Thoracic aorta (tissue), 2 donors: ENCODE measurements around the gene ANAPC5. TPM values are rescaled to one million over a fixed set of nuclear protein-coding genes. Genes with fewer than 3 reads are reported as not detected.

Experiments used
- ATAC-seq: fragments of 150-250 bp; one replicate; pipeline ENCODE4 v1.8.0; 2017; ENCODE audit warnings: low read depth; ENCODE audit not compliant: insufficient number of reproducible peaks, low FRiP score
- DNase-seq: peaks from one replicate; pipeline ENCODE4 v3.0.0-alpha.2; 2020; ENCODE audit warnings: low spot score
- H3K27ac ChIP-seq, 2 donors: fragments of 200-600 bp; sonication (generic); 1 replicate in 1 of 2; 2 replicates in 1 of 2; pipeline ENCODE4 v1.5.1; 2016; ENCODE audit warnings: mild to moderate bottlenecking in 2 of 2, moderate library complexity in 2 of 2
- H3K27me3 ChIP-seq: fragments of 200-600 bp; sonication (generic); replicated peaks from 2 replicates; pipeline ENCODE4 v1.6.0; 2016; ENCODE audit warnings: mild to moderate bottlenecking; ENCODE audit not compliant: insufficient read depth
- H3K36me3 ChIP-seq: fragments of 200-600 bp; sonication (generic); one replicate; pipeline ENCODE4 v1.5.1; 2016
- H3K4me1 ChIP-seq, 2 donors: fragments of 200-600 bp; sonication (generic); 1 replicate in 1 of 2; 2 replicates in 1 of 2; pipeline versions ENCODE4 v1.5.1 to v1.6.0; 2016; ENCODE audit warnings: low read depth in 2 of 2, mild to moderate bottlenecking in 1 of 2; ENCODE audit not compliant: control insufficient read depth in 1 of 2
- H3K4me3 ChIP-seq: fragments of 200-600 bp; sonication (generic); 2 replicates; pipeline ENCODE4 v1.5.1; 2016; ENCODE audit warnings: mild to moderate bottlenecking
- H3K9me3 ChIP-seq: fragments of 200-600 bp; sonication (generic); 2 replicates; pipeline ENCODE4 v1.5.1; 2016
- CTCF ChIP-seq: fragments of 200-600 bp; sonication (generic); IDR thresholded peaks from one replicate; pipeline ENCODE4 v1.5.1; 2019; ENCODE audit warnings: antibody characterized with exemption
- total RNA-seq, 2 donors: library from RNA; depleted of rRNA; stranded (reverse); fragments of >200 nt; gene quantifications; one replicate each; pipeline versions ENCODE4 v1.1.0 to v1.2.3, GENCODE V29; 2016

Gene ANAPC5
- total RNA-seq, 2 donors from 2014 or later: 113 to 174 TPM

- no peak overlapping the region for H3K4me3 ChIP-seq
- TF ChIP-seq CTCF: no peak
- no peak for DNase-seq
- no peaks in the 10 kb centered on the region for H3K36me3 ChIP-seq
- H3K27me3 ChIP-seq: no peaks in the 10 kb centered on the region
- peaks cover 0 to 4% of the 10 kb centered on the region in 2 donors for H3K4me1 ChIP-seq
- H3K27ac ChIP-seq: no peak overlapping the region
- no peaks in the 10 kb centered on the region for H3K9me3 ChIP-seq
- no peak for ATAC-seq
Measured at GRCh38 chr12:121358073-121358472, 5.9 kb upstream of the ANAPC5 start.

- peaks cover 0 to 7% of the 10 kb centered on the region in 2 donors for H3K4me1 ChIP-seq
- H3K27me3 ChIP-seq: no peaks in the 10 kb centered on the region
- ATAC-seq (no peak), DNase-seq (no peak)
- no peak for TF ChIP-seq CTCF
- no peak overlapping the region for H3K27ac ChIP-seq
- no peak overlapping the region for H3K4me3 ChIP-seq
- no peaks in the 10 kb centered on the region for H3K36me3 ChIP-seq
- H3K9me3 ChIP-seq: no peaks in the 10 kb centered on the region
Measured at GRCh38 chr12:121357331-121357730, 5.1 kb upstream of the ANAPC5 start.

- DNase-seq: no peak
- no peak overlapping the region for H3K27ac ChIP-seq
- H3K36me3 ChIP-seq: no peaks in the 10 kb centered on the region
- peaks cover 0 to 9% of the 10 kb centered on the region in 2 donors for H3K4me1 ChIP-seq
- no peaks in the 10 kb centered on the region for H3K27me3 ChIP-seq
- H3K4me3 ChIP-seq: no peak overlapping the region
- TF ChIP-seq CTCF: no peak
- ATAC-seq: no peak
- no peaks in the 10 kb centered on the region for H3K9me3 ChIP-seq
Measured at GRCh38 chr12:121356657-121357056, 4.4 kb upstream of the ANAPC5 start.

- DNase-seq (no peak), ATAC-seq (no peak)
- no peak overlapping the region for H3K4me3 ChIP-seq
- no peaks in the 10 kb centered on the region for H3K27me3 ChIP-seq
- H3K4me1 ChIP-seq: peaks cover 7 to 17% of the 10 kb centered on the region in 2 donors
- H3K36me3 ChIP-seq: no peaks in the 10 kb centered on the region
- no peak for TF ChIP-seq CTCF
- no peak overlapping the region for H3K27ac ChIP-seq
- H3K9me3 ChIP-seq: no peaks in the 10 kb centered on the region
Measured at GRCh38 chr12:121355818-121356217, 3.6 kb upstream of the ANAPC5 start.

- peak overlapping the region; percentile 91 for H3K4me3 ChIP-seq
- ATAC-seq (peak; percentile 33), DNase-seq (peak; percentile 4)
- peak overlapping the region; percentile 71 to 77 for H3K27ac ChIP-seq
- TF ChIP-seq CTCF: no peak
- no peaks in the 10 kb centered on the region for H3K36me3 ChIP-seq
- no peaks in the 10 kb centered on the region for H3K27me3 ChIP-seq
- no peaks in the 10 kb centered on the region for H3K9me3 ChIP-seq
- peaks cover 11 to 27% of the 10 kb centered on the region in 2 donors for H3K4me1 ChIP-seq
Measured at GRCh38 chr12:121352682-121353018, 439 bp upstream of the ANAPC5 start.
